Stimulated activated CD4-positive, alpha-beta T cell treated with anti-CD3 and anti-CD28 coated beads, Interleukin-4, amount 100 ng/mL, for 48 hours (primary cell): ENCODE measurements around the gene ANKRD33.

Source experiments
- DNase-seq, 2 donors: peaks; one replicate each; pipeline ENCODE4 v3.0.0-alpha.2; 2020; ENCODE audit warnings: low read depth in 2 of 2

ANKRD33 gene, protein sequence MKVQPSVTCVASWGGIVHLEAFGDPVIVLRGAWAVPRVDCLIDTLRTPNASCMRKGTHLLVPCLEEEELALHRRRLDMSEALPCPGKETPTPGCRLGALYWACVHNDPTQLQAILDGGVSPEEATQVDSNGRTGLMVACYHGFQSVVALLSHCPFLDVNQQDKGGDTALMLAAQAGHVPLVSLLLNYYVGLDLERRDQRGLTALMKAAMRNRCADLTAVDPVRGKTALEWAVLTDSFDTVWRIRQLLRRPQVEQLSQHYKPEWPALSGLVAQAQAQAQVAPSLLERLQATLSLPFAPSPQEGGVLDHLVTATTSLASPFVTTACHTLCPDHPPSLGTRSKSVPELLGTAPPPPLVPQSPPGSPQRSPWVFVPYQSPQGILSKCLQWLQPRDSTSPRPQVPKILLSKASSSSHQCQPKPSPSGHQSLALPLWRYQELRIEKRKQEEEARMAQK

DNA sequence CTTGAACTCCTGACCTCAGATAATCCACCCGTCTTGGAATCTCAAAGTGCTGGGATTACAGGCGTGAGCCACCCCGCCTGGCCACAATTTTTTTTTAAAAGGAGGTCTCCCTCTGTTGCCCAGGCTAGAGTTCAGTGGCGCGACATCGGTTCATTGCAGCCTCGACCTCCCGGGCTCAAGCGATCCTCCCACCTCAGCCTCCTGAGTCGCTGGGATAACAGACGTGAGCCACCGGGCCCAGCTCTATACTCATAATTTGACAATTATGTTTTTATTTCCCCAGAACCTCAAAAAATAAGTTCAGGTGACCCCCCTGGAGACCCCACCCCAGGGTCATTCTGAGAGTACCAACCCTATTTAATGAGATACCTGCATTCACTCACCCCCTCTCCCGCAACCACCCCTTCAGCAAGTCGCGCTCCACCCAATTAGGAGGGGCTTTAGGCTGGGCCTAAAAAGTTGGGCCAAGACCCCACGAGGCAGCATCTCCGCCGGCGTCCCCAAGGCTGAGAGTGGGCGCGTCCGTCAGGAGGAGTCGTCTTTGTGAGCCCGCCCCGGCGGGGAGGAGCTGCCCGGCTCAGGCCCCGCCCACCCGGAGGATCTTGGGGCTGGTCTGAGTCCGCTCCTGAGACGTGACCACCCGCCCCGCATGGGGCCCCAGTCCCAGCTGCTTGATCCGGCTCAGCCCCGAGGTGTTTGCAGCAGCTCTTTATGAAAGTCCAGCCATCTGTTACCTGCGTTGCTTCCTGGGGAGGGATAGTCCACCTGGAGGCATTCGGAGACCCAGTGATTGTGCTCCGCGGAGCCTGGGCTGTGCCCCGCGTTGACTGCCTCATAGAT is at the start of gene ANKRD33:
Gene ANKRD33, plus strand, starts transcription at position 628 of the 840 bp plus-strand sequence. Its CDS starts 84 bp downstream, at position 712.
- DNase-seq, result peak in 1 of 2 donors; percentile 10

DNA sequence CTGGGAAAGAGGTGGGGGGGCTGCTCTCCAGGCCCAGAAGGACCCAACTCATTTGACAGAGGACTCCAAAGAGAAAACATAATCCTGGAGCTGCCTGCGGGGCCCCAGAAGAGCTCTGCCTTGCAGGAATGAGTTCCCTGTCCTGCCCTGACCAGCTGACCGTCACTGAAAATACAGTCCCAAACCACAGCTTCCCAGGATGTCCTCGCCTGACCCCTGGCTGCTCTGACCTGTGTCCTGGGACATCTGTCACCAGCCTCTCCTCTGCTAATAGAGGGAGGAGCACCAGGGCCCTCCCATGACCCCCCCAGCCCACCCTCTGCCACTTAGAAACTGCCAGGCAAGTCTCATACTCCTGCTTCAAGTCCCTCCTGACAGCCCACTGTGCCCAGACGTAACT is 49.1 kb upstream of the ANKRD33 start:
- DNase-seq, result no peak

DNA sequence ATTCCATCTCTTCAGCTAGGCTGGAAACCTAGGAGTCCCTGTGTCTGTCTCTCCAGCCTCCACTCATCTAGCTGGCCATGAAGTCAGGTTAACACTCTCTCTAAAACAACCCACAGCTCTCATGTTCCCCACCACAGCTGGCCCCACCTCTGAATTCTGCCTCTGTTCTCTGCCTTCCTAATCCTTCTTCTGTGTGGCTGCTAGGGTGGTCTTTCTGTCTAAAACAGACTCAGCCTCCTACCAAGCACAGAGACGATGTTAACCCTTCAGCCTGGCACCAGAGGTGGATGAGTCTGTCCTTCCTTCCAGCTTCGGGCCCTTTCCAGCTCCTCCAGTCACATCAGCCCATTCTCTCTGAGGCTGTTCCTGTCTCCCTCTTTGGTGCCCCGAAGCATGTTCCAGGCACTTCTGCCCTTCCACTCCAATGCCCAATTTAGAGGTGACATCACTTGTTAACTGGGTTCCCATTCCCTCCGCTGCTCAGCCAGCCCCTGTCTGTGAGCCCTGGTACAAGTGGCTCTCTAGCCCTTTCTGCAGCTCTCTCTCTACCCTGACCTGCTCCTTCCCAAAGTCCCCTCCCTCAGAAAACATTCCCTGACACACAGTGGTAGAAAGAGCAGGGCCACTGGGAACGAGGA is 48.5 kb upstream of the ANKRD33 start:
- DNase-seq, result no peak

DNA sequence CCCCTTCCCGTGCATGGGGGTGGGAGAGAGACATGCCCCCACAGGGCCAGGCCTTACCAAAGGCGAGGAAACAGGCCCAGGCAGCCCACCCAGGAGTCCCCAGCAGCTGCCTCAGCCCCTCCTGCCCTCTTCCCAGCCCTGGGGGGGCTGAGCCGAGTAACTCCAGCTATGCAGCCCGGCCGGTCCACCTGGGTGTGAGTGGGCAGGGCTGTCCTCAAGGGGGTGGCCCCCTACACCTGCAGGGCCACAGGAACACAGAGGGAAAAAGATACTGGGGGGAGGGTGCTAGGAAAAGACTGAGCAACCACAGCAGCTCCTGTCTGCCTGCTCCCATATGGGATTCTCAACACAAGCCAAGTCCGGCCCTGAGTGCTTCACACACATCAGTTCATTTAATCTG is 46.9 kb upstream of the ANKRD33 start:
- no peak for DNase-seq

DNA sequence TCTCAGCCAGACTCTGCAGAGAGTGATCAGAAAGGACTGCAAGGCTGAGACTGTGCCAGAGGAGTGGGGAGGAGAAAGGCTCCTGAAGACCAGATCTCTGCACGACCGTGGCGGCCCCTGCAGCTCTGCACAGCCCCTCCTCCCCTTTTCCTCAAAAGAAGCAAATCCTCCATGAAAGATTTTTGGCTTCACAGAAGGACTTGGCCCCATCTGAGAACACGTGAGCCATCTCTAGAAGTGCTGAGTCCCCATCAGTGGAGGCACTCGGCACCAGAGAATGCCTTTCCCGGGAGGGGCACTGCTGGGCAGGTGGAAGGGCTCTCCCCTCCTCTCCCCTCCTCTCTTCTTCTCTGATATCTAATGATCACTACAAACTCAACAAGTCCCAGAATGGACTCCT is 46.2 kb upstream of the ANKRD33 start:
- DNase-seq, result no peak

DNA sequence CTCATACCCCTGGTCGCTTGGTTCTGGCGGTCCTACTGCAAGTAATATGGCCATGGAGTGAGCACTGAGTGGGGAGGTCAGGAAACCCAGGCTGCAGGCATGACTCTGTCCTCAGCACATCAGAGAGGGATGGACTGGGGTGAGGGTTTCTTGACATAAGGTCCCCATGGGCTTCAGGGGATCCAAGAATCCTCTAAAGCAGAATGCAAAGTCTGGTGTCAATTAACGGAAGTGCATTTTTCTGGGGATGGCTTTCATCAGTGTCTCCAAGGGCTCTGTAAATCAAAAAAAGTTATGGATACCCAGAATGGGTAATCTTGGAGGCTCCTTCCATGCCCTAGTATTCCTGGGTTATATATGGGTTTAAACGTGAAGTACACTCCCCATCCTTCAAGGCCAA is 43.0 kb upstream of the ANKRD33 start:
- no peak for DNase-seq

DNA sequence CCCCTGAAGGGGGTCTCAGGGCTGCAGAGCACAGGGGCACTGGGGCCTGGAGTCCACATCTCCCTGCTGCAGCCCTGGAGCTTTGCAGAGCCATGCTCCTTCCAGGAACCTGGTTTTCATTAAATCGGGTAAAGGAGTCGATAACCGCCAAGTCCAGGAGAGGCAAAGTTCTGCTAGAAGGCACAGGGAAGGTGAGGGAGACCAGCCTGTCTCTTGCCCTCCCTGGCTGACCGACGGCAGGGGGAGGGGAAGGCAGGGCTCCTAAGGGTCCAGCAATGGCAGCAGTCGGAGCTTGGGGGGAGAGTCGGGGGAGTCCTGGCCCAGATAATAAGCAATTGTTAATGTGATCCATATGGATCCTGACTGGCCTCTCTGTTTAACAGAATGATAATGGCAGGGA is 42.4 kb upstream of the ANKRD33 start:
- no peak for DNase-seq

DNA sequence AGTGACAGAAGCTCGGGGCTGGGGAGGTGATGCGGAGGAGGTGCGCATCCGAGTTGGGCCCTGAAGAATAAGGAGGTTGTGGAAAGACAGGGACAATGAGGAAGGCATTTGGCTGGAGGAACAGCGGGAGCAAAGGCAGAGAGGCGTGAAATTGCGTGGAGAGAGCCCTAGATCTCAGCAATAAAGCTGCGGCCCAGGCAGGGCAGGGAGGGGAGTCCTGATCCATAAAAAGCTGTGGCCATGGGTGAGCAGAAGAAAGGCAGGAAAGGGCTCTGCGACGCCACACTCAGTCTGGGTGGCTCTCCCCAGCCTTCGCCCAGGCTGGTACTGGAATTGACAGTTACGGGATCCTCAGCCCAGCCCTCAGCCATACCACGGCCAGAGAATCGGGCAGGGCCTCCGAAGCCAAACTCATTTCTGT is 41.6 kb upstream of the ANKRD33 start:
- DNase-seq, result no peak

DNA sequence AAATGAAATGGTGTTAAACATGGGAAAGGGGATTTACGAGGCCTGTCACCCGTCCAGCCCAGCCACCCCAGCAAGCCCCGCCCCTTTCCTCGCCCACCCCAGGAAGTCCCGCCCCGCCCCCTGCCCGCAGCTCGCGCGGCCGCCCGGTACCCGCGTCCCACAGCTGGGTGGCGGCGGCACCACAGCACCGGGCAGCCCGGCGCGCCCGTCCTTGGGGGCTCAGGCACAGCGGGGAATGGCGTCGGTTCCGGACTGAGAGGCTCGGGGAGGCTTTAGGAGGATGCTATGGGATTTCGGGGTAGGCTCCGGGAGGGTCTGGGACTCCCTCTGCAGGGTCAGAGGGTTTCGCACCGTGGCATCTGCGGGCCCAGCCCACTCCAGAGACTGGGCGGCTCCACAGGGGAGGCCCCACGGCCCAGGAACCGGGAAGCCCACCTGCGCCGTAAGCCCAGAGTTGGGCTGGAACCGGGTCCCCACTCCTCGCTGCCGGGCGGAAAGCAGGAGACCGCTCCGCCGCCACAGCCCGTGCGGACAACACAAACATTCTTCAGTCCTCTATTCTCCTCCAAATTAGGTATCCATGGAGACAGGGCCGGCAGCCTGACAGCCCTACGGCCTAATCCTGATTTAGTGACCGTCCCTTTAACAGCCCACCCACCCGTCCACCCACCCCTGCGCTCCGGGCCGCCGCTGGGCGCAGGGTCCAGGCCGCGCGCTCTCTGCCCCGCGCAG is 40.8 kb upstream of the ANKRD33 start:
- peak; percentile 34 to 42 for DNase-seq

DNA sequence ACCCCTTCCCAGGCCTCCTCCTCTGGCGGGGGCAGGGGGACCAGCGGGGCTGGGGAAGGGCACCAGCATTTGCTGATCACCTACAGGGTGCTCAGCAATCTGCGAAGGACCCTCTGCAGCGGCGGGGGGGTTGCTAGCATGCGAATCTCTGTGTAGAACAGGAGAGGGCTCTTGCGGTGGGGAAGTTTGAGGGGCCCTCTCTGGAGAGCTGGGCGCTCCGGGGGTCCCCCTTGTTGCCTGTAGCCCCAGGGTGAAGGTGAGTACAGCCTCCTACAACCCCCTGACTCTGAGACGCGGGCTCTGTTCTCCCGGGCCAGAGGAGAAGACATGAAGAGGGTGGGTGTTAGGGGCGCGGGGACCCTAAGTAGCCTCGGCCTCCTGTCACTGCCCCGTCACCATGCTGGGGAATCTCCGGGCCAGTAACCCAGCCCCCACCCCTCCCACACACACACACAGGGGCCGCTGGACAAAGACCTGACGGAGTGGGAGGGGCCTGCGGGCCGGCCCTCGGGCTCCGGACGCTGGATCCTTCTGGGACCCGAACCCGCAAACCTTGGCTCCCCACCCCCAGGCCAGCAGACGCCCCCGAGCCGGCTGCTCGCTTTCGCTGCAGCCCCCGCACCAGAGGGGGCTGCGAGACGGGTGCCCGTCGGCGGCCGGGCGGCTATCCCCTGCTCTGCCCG is 40.1 kb upstream of the ANKRD33 start:
- DNase-seq, result no peak

DNA sequence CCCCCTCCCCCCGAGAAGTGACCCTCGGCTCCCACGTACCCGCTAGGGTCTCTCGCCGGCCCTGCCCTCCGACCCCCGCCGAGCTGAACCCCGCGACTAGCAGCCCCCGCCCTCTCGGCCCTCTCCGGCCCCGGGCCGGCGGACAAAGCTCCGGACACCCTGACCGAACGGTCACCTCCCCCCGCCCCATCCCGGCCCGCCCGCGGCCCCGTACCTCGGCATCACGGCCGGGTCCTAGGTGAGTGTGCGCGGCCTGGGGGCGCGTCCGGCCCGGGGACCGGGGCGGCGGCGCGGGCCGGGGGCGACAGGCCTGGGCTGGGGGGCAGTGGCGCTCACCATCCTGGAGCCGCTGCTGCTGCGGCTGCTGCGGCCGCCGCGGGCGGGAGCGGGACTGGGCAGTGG is 39.6 kb upstream of the ANKRD33 start, which contains the start of gene FIGNL2:
Gene FIGNL2, minus strand, starts transcription at position 393 of the 402 bp plus-strand sequence. CDS start 26,305 bp downstream, outside the sequence.
- DNase-seq, result no peak

DNA sequence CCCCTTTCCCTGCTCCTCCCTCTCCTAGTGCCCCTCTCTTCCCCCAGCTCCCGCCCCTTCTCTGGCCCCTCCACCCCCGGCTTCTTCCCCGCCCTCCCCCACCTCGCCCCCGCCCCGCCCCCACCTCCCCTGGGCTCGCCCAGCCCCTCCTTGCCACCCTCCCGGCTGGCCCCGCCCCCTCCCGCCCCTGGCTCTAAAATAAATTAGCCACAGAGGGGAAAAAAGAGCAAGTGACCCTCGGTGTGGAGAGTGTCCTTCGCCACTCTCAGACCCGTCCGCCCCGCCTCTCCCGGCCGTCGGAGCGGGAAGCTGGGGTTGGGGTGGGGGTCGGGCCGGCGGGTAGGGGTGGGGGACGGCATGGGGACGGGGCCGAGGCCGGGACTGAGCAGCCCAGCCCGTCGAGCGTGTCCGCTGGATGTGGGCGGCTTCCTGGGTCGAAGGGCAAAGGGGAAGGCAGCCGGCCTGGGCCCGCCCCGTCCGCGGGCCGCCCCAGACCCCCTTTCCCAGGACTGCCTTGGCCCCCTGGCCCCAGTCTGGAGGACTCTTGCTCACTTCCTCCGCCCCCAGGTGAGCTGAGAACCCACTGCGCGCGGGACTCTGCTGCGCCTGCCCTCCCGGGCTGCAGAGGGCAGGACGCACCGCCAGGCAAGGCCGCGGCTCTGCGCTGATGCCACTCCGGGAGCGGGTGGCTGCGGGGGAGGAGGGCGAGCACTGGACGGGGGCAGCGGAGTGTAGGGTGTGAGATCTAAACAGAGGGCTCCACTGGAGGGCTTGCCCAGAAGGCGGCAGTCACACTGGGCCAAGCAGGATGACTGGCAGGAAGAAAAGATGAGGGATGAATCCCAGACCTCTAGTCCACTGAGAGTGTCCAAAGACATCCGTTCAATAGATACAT is 38.8 kb upstream of the ANKRD33 start:
- no peak for DNase-seq

DNA sequence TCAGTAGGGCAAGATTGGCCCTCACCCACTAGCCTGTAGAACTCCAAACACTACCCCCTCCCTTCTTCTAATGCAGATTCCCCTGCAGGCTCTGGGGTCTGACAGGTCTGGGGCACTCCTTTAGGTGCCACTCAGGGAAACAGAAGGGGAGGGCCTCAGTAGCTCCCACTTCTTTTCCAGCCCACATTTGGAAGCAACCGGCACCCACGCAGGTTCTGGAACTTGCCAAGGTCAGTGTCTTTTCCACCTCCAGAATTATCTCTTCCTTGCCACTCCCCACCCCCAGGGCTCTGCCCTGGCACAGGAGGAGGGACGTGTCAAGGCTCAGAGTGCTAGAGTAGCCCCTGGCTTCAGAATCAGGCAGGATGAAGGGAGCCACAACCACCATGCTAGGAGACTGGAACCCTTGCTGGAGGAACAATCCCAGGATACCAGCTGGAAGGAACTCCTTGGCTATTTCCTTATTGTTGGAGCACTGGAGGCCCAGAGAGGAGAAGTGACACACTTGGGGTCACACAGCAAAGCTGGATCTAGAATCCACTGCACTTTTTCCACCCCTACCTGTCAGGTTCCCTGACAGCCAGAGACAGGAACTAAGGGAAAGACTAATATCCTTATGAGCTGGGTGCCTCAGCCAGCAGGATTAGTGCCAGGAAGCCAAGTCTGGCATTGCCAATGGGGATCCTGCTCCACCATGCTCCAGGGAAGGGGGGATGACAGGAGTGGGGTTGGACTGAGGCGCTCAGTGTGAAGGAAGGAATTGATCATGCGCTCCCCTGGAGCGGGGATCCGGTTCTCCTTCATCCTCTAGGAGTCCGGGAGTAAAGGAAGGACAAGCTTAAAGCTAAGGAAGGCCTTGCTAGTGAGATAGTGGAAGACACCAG is 37.6 kb upstream of the ANKRD33 start:
- no peak for DNase-seq

DNA sequence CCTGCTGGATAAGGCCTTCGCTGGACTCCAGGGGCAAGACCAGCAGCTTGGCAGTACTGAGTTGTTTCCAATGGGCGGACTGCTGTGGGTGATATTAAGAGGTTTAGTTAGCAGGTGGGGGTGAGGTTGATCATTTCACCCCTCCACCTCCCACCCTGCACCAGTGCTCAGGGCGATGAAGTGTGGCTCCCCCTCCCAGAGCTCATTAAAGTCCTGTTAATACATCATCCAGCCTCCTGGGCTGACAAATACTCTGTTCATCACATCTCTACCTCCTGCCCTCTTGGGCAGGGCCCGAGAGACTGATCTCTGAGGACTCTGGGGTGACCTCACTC is 37.0 kb upstream of the ANKRD33 start:
- DNase-seq, result no peak

DNA sequence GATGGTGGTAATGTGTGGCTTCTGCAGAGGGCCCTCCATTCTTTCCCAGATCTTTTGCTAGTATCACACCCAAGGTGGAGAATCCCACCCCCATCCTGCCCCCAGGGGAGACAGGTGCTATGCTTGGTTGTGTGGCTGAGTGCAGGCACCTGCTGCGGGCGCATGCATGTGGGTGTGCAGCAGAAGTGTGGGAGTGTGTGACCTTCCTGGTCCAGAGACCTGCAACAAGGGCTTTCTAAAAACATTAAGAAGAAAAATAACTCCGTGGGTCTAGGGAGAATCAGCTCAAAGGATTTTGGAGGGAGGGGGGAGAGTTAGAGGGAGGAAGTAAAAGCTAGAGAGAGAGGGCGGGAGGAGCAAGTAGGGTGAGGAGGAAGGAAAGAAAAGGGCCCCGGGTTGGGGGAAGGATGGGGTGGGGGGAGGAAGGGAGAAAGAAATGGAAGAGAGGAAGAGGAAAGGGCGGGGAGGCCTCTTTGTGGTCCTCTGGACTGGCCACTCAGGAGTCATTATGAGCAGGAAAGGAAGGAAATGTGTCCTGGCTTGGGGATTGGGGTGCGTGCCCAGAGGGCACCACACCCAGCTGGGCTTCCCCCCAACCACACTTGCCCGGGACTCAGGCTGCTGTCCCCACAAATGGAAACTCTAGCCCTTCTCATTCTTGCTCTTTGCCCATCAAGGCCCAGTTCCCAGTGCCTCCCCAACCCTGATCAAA is 36.3 kb upstream of the ANKRD33 start:
- DNase-seq, result no peak

DNA sequence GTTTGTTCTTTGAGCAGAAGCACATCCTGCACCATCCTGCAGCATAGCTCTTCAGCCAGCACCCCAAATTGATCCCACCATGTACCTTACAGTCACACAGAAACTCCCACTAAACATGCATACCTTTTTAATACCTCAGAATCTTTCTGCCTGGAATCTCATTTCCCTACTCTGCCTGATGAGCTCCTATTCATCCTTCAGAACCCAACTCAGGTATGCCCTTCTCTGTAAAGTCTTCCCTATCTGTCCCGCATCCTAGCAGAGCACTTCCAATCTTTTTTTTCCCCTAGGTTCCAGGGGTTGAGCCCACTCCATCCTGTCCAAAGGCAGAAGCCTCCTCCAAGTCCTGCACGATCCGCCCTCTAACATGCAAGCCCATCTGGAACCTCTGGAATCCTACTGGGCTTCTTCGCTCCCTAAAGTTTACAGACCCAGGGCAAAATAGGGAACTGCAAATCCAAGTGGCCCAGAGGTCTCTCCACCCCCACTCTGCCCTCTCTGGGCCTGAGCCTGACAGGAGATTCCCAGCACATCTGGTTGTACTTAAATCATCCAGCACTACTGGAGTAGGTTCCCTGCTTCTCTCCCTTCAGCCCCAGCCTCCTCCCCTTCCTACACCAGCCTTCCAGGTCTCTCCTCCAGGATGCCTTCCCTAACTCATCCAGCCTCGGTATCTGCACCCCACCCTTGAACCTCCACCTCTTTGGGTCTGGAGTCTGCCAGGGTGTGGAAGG is 35.3 kb upstream of the ANKRD33 start:
- DNase-seq, result no peak

DNA sequence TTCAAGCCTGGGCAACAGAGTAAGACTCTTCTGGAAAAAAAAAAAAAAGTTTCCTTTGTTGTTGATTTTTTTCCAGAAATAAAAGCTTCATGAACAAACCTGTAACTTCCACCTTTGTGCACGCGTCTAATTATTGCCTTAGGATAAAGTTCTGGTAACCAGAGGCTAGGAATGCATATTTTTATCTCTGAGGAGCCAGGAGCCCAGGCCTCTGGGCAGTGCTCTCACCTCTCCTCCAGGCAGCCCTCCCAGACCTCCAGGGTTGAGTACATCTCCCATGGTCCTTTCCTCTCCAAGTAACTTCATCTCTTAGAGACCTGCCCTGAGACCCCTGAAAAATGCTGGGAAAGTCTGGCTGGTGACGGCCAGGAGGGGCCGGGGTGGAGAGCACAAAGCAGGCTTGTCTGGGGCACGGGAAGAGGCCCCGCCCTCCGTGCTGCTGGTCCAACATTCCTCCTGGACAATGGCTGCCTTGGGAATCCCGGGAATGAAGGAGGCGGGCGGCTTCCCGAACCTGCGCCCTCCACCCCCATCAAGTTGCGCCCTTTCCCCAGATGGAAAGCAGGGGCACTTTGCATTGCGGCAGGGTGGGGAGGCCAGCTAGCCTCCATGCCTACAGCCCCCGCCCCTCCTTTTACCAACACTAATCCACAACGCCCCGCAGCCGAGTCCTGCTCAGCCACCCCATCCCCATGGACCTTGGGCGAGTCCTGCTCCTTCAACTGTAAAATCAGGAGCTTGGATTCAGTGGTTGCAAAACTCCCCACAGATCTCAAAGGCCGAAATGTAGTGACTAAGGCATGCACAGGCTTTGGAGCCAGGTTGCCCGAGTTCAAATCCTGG is 32.1 kb upstream of the ANKRD33 start:
- no peak for DNase-seq
